T-helper 2 cell (primary cell): ENCODE results near the gene ATP12A.
"Not testable (repeated sequence)": the region's sequence is repeated elsewhere in the genome, so short reads cannot be mapped to it uniquely, and the experiment has no call there.

Experiments
- DNase-seq, 5 experiments: peaks; one replicate each; pipeline versions ENCODE4 v3.0.0 to v3.0.0-alpha.2; 2012 to 2022

The ATP12A gene

DNA sequence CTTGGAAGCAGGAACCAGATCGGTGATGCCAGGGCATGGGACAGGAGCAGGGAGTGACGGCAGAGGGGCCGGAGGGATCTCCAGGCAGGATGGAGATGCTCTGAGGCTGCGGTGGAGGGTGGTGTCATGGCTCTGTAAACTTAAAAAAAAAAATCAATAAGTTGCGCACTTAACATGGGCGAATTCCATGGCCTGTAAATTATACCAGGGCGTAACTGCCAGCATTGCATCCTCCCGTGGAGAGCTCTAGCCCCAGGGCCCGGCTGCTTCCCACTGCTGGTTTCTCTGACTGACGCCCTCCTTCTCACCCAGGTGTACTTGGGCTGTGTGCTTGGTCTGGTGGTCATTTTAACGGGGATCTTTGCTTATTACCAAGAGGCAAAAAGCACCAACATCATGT lies 8.7 kb downstream of the ATP12A start:
- no peak for DNase-seq

DNA sequence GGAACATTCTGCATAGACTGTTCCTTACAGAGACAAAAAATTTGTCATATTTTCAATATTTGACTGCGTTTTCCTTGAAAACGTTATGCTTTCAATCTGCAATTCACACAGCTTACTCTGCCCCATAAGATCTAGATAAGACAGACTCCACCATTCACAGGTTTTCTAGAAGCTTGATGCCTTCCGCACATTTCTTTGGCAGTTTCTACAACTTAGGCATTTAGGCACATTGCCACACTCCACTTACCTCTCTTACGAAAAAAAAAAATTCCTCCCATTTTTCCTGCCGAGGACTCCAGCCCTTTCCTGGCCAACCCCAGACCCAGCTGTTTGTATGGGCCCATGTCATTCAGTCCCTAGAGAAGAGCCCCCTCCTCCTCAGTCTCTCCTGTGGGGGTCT lies 11.2 kb downstream of the ATP12A start:
- no peak for DNase-seq

DNA sequence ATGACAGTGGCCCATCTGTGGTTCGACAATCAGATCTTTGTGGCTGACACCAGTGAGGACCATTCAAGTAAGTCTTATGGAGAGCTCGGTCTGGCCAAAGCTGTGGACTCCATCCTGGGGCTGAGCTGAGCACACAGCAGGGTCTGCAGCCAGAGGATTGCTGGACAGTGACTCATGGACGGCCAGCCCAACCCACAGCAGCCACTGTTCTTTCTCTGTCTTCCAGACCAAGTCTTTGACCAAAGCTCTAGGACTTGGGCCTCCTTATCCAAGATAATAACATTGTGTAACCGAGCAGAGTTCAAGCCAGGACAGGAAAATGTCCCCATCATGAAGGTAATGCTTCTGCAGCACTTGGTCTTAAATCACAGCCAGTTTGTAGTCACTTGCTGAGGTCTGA lies 12.4 kb downstream of the ATP12A start:
- no peak for DNase-seq

DNA sequence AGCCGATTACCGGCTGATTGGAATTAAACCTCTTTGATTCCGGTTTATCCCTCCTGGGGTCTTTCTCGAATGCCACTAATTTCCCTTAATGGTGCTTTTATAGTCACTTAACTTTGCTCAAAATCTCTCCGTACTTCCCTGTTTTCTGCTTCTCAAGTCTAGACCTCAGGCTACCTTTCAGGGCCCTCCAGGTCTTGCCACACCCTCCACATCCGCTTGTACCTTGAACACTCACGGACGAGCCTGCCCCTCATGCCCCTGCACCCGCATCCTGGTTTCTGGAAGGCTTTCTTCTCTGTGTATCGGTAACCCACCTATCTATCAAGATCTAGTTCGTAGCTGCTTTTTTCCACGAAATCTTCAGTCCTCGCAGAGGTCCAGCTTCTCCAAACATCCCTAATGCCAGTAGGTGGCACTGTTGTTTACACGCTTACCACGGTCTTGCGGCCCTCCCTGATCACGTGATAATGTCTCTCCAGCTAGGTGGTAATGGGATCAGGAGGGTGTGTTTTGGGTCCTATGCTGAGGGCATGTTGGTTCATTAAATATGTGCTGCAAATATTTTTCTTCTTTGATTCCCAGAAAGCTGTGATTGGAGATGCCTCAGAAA lies 13.8 kb downstream of the ATP12A start:
- peak in 1 of 5 experiments; percentile 69 for DNase-seq

DNA sequence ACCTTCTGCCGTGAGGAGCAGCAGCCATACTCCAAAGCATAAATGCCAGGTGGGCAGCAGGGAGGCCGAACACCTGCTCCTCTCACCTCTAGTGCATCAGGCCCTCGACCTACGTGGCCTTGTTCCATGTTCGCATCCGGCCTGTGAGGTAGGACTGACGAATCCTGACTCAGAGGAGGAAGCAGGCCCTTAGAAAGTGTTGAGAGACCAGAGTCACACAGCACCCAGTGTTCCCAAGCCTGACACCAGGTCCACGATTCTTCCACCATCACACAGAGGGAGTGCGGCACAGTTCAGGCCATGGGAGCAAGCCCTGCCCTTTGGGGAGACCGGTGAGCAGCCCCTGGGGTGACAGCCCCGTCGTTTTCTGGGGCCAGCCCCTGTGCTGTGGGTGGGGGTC lies 14.7 kb downstream of the ATP12A start:
- no peak for DNase-seq

DNA sequence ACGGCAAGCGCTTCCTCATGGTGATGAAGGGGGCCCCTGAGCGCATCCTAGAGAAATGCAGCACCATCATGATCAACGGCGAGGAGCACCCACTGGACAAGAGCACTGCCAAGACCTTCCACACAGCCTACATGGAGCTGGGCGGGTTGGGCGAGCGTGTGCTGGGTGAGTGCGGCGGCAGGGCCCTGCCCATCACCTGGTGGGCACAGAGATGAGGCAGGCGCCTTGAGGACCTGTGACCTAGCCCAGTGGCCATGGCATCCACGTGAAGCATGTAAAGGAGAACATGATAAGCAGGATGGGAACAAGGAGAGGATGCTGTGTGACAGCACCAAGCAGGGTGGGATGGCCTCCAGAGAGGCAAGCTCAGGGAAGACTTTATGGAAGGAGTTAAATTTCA lies 18.5 kb downstream of the ATP12A start:
- no peak for DNase-seq

DNA sequence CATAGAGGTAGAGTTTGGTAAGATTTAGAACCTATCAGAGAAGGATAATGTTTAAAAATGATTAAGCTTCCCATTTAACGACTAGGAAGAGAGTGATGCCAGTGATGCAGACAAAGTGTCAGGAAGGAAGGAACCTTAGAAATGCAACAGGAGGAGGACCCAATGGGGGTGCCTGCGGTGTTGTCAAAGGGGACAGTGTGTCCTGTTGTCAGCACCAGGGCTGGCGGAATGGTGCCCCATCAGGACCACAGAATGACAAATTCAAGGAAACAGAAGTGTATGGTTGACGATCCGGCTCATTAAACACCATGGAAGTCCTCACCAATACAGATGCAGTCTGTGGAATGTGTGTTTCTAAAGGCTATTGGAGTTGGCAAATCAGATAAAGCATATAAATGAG lies 19.3 kb downstream of the ATP12A start:
- no peak for DNase-seq

DNA sequence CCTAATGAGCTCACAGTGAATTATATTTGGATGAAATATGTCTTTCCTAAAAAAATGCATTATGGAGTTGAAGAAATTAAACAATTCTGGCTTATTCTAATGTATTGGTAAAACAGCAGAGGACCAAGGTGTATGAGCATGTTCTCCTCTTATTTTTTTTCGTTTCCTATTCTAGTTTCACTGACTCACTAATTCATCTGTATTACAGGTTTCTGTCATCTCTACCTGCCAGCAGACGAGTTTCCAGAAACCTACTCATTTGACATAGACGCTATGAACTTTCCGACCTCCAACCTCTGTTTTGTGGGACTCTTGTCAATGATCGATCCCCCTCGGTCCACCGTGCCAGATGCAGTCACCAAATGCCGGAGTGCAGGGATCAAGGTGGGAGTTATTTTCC lies 20.3 kb downstream of the ATP12A start:
- DNase-seq: no peak

DNA sequence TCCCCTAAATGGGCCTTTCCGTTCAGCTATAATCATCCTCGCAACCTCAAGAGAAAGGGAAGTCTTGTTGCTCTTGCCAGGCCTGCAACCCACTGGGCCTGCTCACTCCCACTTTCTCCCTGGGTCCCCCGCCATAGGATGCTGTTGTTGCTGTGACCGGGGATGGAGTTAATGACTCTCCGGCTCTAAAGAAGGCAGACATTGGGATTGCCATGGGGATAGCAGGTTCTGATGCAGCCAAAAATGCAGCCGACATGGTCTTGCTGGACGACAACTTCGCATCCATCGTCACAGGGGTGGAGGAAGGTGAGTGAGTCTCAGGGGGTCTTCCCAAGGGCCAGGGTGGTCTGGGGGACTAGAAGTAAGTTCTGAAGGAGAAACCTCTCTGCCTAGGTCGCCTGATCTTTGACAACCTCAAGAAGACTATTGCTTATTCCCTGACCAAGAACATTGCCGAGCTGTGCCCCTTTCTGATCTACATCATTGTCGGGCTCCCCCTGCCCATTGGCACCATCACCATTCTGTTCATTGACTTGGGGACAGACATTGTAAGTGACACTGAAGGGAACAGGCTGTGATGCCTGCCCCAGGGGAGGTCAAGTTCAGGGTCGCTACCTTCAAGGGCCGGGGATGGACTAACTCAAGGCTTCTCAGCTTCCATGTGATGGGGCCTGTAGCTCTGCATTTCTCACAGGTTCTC lies 26.8 kb downstream of the ATP12A start:
- DNase-seq: no peak

DNA sequence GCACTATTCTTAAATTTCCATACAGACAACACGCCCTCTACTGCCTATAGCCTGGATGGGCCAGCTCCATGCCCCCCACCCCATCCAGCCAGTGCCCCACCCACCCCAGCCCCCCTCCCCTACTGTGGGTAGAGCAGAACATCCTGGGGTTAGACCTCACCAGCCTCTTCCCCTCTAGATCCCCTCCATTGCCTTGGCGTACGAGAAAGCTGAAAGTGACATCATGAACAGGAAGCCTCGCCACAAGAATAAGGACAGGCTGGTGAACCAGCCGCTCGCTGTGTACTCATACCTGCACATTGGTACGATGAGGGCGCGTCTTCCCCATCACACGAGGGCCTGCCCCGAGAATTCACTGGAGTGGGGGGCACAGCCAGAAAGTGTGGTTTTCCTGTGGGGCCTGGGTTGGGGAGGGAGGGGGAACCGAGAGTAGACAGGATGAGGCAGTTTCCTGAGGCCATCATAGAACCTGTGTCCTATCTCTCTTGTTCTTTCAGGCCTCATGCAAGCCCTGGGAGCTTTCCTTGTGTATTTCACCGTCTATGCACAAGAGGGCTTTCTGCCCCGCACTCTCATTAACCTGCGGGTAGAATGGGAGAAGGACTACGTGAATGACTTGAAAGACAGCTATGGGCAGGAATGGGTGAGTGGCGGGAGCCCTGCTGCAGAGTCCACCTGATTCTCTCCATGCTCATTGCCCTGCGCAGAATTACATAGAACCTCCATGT lies 29.1 kb downstream of the ATP12A start:
- DNase-seq: peak; percentile 12 to 92 (median 42)

DNA sequence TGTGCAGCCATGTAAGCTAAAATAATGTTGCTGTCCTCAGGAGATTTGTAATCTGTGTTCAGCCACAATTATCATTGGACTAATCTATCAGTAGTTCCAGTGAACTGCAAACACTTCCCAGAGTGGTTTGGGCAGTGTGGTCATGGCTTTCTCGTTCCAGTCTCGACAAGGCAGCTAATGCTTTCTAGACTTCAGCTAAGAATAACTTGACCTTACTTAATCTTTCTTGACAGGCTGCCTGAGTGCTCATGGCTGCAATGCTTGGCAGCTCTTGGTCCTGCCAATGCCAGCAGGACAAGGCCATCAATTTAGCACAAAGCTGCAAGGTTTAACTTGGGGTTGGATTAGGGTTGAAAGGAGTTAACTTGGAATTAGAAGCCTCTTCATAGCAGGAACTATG lies 32.8 kb downstream of the ATP12A start:
- no peak for DNase-seq

DNA sequence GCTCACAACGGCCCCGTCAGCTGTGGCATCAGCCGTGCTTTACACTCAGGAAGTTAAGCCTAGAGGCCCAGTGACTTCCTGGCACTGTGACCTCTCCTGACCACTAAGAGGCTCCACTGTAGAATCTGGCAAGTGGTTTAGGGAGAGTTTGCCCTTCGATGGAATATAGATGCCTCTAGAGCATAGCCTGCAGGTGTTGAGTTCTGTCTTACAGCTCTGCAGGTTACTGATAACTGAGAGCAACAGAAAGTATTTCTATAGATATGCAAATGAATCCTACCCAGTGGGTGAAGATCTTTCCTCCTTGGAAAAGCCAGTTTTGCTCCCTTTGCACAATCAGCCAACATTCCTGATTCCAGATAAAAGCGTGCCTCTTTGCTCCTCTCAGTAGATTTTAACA lies 35.8 kb downstream of the ATP12A start:
- no peak for DNase-seq

DNA sequence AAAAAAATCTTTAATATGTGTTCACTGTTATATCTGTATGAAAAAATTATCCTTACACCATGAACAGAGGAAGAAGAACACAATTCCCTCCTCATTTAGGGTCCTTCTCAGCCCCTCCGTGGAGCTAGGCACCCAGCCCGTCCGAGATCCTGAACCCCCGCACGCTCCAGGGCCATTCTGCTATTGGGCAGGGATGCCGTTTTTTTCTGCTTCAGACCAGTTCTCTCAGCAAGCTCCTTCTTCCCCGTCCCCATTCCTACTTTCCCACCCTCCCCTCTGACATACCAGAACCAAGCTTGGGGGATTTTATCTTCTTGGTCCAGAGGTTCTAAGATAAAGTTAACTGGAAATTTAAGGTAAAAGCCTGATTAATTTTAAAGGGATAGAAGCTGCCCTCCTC lies 36.2 kb downstream of the ATP12A start:
- no peak for DNase-seq

DNA sequence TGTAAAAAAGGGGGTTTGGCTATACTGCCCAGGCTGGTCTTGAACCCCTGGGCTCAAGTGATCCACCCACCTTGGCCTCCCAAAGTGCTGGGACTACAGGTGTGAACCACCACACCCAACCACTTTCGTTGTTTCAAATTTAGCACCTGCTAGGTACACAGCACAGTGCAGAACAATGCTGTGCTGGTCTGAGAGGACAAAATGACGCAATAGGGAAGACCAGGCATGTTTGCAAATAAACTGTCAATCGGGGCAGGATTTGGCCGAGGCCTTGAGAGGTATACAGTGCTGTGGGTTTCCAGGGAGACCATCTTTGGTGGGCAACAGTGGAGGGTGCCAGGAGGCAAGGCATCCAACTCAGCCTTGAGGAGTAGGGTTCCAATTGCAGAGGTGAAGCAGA lies 37.0 kb downstream of the ATP12A start:
- no peak for DNase-seq

DNA sequence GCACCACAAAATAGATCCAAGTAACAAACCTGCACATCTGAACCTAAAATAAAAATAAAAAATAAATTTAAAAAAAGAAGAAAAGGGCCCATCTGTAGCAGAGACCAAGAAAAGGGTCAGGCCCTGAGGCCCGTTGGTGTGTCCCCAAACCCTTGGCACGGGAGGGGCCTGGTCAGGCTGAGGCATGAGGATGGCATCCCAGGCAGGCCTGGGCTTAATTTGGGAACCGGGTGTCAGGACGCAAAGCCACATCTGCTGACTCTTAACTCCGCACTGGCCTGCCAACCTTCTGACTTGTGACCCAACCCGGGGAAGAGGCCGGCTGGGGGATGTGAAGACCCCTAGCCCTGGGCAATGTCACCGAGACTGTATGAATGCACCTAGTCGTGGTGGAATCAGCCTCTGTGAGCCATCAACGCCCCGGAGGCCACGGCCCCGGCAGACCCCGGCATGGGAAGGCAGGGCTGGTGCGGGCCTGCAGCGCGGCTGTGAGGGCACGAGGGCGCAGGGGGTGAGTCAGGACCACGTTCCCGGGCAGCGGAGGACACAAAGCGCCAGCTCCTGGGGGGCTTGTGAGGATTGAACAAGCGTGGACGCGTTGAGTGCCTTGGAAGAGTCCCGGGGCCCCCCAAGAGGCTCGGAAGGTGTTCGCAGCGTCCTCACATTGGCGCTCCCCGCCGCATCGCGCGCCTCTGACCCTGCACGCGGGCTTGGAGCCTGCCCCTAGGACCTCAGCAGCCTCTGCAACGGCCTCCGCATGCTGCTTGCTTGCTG lies 38.2 kb downstream of the ATP12A start:
- DNase-seq: no peak

DNA sequence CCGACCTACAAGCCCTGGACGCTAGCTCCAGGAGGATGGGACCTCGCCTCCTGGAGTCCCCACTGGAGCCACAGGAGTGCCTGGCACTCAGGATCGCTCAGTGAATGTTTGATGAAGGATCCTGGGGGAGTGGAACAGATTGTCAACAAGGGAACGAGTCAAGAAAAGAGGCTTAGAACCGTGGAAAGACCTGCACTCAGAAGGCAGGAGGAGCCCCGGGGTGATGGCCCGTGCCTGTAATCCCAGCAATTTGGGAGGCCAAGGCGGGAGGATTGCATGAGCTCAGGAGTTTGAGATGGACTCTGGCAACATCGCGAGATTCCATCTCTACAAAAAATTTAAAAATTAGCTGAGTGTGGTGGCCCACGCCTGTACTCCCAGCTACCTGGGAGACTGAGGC lies 38.9 kb downstream of the ATP12A start:
- no peak for DNase-seq

DNA sequence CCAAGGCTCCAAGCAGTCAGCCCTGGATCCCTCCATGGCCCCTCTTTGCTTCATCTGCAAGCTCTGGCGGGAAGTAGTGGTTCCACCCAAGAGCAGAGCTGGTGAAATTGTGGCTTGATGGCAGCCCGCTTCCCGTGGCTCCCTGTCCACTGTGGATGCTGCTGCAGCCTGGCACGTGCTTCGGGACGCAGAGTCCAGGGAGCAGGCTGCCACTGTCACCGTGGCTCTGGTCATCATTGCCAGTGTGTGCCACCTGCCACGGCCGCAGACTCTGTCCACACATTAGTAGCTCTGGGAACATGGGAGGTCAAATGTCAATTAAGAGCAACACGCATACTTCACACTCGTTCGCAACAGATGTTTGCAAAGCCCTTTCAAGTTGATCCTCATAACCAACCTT lies 43.0 kb downstream of the ATP12A start:
- no peak for DNase-seq

DNA sequence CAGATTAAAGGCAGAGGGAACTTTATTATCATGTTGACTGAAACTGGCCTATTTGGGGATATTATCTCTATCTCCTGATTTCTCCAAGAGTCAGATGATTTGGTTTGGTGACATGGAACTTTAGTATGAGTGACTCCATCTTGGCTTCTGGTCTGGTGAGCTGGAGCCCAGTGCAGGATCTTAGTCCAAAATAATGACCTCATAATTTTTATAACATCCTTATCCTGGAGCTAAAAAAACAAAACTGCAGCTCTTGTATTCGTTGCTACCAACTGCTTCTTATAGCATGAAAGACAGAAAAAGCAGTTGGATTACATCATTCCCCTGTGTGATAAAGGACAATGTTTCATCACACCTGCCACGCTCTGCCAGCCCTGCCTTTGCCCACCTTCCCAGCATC lies 44.5 kb downstream of the ATP12A start:
- DNase-seq: no peak

DNA sequence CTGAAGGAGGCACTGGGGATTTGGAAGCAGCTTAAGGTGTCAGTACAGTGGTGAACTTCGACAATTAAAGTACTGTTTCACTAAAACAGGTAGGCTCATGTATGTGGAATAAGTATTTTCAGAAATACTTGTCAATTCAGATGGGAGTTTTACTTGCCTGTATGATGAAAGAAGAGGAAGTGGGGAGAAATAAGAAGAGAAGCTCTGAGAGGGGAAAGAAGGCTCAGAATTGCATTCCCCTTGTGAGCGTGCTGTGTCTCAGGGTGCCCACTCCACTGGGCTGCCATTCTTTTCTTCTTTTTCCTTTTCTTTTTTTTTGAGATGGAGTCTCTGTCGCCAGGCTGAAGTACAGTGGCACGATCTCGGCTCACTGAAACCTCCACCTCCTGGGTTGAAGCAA lies 45.2 kb downstream of the ATP12A start:
- DNase-seq: no peak

DNA sequence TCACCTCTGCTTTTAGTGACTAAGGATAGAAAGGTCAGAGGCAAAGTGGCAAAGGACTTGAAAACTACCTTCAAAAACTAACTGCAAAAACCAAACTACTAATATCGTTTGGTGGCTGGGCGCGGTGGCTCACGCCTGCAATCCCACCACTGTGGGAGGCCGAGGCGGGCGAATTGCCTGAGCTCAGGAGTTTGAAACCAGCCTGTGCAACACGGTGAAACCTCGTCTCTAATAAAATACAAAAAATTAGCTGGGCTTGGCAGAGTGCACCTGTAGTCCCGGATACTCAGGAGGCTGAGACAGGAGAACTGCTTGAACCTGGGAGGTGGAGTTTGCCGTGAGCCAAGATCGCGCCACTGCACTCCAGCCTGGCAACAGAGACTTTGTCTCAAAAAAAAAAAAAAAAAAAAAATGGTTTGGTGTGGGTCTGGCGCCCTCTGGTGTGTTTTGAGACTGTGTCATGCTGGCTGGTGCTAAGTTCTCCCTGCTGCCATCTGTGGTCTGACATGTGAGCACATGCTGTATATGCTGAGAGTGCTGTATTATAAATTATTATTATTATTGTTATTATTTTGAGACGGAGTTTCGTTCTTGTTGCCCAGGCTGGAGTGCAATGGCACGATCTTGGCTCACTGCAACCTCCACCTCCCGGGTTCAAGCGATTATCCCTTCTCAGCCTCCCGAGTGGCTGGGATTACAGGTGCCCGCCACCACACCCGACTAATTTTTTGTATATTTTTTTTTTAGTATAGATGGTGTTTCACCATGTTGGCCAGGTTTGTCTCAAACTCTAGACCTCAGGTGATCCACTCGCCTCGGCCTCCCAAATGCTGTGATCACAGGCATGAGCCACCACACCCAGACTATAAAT lies 47.8 kb downstream of the ATP12A start:
- DNase-seq: peak; percentile 27 to 87 (median 61)

DNA sequence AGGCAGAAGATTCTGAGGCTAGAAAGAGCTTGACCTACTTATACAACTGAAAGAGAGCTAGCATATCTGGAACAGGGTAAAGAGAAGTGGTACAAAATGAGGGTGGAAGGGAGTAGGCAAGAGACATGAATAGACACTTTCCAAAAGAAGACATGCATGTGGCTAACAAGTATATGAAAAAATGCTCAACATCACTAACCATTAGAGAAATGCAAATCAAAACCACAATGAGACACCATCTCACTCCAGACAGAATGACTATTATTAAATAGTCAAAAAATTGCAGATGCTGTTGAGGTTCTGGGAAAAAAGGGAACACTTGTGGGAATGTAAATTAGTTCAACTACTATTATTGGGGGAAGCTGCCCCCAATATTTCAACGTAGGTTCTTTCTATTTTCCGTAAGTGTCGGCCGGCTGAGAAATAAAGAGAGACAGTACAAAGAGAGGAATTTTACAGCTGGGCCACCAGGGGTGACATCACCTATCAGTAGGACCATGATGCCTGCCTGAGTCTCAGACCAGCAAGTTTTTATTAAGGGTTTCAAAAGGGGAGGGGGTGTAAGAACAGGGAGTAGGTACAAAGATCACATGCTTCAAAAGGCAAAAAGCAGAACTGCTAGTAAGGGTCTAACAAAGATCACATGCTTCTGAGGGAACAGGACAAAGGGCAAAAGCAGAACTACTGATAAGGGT lies 50.8 kb downstream of the ATP12A start:
- not testable (repeated sequence) for DNase-seq

DNA sequence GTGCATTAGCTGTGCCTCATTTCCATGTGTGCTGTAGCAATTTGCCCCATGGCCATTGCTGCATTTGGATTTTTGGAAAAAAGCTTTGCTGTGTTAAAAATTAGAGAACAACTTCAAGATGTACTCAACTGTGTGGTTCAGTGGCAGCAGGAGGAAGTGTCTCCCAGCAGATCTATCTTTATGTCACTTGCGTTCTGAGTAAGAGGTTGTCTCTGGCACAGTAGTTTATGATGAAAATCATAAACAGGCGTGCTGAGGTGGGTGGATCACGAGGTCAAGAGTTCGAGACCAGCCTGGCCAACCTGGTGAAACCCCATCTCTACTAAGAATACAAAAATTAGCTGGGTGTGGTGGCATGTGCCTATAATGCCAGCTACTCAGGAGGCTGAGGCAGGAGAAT lies 54.7 kb downstream of the ATP12A start:
- DNase-seq: peak in 1 of 5 experiments; percentile 72
